ENCODE results near the gene BACH2. TPM values are rescaled to one million over a fixed set of nuclear protein-coding genes. Genes with fewer than 3 reads are reported as not detected.

The BACH2 gene
- total and polyA plus RNA-seq, 8 donors: 0.19 to 10.8 (median 1.4) TPM; not detected in 1

DNA sequence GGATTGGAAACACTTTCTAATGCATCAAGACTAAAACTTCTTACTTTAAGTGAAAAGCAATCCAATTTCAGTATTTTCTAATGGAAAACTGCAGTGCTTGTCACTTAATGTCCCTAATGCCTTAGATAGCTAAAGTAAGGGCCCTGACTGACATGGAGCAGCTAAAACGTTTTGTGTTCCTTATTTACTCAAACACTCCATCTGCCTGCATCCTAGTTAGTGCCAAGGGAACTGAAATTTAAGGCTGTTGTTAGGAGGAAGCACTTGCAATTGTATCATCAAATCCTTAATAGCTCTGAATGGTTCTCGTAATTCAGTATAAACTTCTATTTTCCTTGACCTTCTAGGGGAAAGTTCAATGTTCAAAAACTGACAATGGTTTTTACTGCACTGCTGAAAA, 274.9 kb downstream of the BACH2 start:
- intact Hi-C loops (cut with DNase I; ENCODE audit: low total_unique reads): no loop called here
- Histone ChIP-seq H3K4me3 (no peak overlapping the region), H3K27me3 (no peaks in the 10 kb centered on the region), H3K27ac (no peak overlapping the region), H3K36me3 (no peaks in the 10 kb centered on the region), H3K4me1 (no peaks in the 10 kb centered on the region), H3K9me3 (no peaks in the 10 kb centered on the region)
- TF ChIP-seq, protein P1, sequence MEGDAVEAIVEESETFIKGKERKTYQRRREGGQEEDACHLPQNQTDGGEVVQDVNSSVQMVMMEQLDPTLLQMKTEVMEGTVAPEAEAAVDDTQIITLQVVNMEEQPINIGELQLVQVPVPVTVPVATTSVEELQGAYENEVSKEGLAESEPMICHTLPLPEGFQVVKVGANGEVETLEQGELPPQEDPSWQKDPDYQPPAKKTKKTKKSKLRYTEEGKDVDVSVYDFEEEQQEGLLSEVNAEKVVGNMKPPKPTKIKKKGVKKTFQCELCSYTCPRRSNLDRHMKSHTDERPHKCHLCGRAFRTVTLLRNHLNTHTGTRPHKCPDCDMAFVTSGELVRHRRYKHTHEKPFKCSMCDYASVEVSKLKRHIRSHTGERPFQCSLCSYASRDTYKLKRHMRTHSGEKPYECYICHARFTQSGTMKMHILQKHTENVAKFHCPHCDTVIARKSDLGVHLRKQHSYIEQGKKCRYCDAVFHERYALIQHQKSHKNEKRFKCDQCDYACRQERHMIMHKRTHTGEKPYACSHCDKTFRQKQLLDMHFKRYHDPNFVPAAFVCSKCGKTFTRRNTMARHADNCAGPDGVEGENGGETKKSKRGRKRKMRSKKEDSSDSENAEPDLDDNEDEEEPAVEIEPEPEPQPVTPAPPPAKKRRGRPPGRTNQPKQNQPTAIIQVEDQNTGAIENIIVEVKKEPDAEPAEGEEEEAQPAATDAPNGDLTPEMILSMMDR (IDR thresholded peaks at IDR 0.05): no peak
- TF ChIP-seq EP300 (IDR thresholded peaks at IDR 0.05) (no peak), POLR2AphosphoS5 (IDR thresholded peaks at IDR 0.05) (no peak), POLR2A (IDR thresholded peaks at IDR 0.05) (no peak)
- DNase-seq: no peak
- WGBS, 5 donors: 45 to 57% (median 52%) methylated on average over 2 of the region's 2 CpGs

DNA sequence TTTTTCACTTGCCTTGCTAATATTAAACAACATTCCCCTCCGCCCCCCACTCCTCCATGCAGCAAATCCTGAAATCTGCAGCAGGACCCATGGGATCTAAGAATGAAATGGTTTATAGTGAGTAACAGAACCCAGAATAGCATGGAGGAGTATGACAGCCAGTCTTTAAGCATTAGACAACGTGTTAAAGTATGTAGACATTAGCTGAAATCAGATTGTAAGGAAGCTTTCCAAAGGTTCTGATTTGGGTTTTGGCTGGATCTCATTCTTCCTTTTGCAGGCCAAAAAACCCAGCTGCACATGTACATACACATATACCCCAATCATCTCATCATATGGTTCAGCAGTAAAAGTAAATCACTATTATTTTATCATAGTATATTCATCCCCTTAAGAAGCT, 275.9 kb downstream of the BACH2 start:
- Histone ChIP-seq H3K9me3 (no peaks in the 10 kb centered on the region), H3K4me3 (no peak overlapping the region), H3K27me3 (no peaks in the 10 kb centered on the region), H3K36me3 (no peaks in the 10 kb centered on the region), H3K4me1 (no peaks in the 10 kb centered on the region), H3K27ac (no peak overlapping the region)
- no peak for DNase-seq
- intact Hi-C loops (cut with DNase I; ENCODE audit: low total_unique reads): no loop called here
- TF ChIP-seq POLR2A (IDR thresholded peaks at IDR 0.05): no peak
- TF ChIP-seq, protein P1 (IDR thresholded peaks at IDR 0.05): no peak
- TF ChIP-seq POLR2AphosphoS5 (IDR thresholded peaks at IDR 0.05): no peak
- no peak for TF ChIP-seq EP300 (IDR thresholded peaks at IDR 0.05)
- WGBS, 5 donors: 75 to 82% (median 80%) methylated on average over 2 of the region's 2 CpGs

DNA sequence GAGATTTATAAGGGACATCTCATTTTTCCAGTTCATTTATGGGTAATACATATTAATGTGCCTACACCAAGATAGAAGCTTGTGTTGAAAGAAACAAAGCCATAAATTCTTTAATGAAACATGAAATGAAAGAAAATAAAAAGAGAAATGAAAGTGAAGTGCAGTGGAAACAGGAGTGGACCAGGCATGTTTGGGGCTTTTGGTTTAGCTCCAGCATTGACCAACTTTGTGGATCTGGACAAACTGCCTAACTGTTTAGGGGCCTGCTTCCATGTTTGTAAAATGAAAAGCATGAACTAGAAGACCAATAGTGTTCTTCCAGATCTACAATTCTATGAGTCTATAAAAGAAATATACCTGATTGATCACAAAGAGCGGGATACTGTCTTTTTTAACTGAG, 277.4 kb downstream of the BACH2 start:
- no peak overlapping the region for H3K4me3 ChIP-seq
- no peaks in the 10 kb centered on the region for H3K27me3 ChIP-seq
- no peaks in the 10 kb centered on the region for H3K9me3 ChIP-seq
- 94 to 97% (median 97%) methylated on average over 1 of the region's 1 CpG for WGBS, 5 donors
- H3K27ac ChIP-seq: no peak overlapping the region
- no peaks in the 10 kb centered on the region for H3K36me3 ChIP-seq
- no peaks in the 10 kb centered on the region for H3K4me1 ChIP-seq
- no peak for DNase-seq
- intact Hi-C loops (cut with DNase I; ENCODE audit: low total_unique reads): no loop called here
- no peak for TF ChIP-seq EP300 (IDR thresholded peaks at IDR 0.05)
- TF ChIP-seq, protein P1 (IDR thresholded peaks at IDR 0.05): no peak
- TF ChIP-seq POLR2AphosphoS5 (IDR thresholded peaks at IDR 0.05): no peak
- TF ChIP-seq POLR2A (IDR thresholded peaks at IDR 0.05): no peak

DNA sequence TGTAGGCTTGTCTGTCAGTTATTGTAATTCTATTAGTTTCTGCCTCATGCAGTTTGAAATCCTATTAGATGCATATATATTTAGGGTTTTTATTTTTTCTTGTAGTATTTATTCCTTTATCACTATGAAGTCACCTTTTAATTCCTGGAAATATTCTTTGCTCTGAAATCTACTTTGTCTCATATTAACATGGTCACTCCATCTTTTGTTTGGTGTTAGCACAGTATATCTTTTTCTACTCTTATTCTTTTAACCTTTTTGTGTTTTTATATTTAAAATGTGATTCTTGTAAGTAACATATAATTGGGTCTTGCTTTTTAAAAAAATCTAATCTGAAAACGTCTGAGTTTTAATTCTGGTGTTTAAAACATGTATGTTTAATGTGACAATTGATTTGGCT, 280.8 kb downstream of the BACH2 start:
- no peak overlapping the region for H3K27ac ChIP-seq
- no peak for DNase-seq
- H3K9me3 ChIP-seq: no peaks in the 10 kb centered on the region
- H3K27me3 ChIP-seq: no peaks in the 10 kb centered on the region
- WGBS, 5 donors: 50 to 73% (median 63%) methylated on average over 1 of the region's 1 CpG
- H3K36me3 ChIP-seq: no peaks in the 10 kb centered on the region
- intact Hi-C loops (cut with DNase I; ENCODE audit: low total_unique reads): no loop called here
- H3K4me3 ChIP-seq: no peak overlapping the region
- no peaks in the 10 kb centered on the region for H3K4me1 ChIP-seq
- TF ChIP-seq POLR2A (IDR thresholded peaks at IDR 0.05) (no peak), EP300 (IDR thresholded peaks at IDR 0.05) (no peak), POLR2AphosphoS5 (IDR thresholded peaks at IDR 0.05) (no peak)
- TF ChIP-seq, protein P1 (IDR thresholded peaks at IDR 0.05): no peak

All from stomach (tissue), 9 donors.